Esophagus muscularis mucosa (tissue), 4 donors: Measurements from ENCODE around the gene PNPLA6. TPM values are rescaled to one million over a fixed set of nuclear protein-coding genes. Genes with fewer than 3 reads are reported as not detected.

ENCODE experiments used
- DNase-seq: peaks from one replicate; pipeline ENCODE4 v3.0.0-alpha.2; 2017; ENCODE audit errors: extremely low spot score
- H3K27ac ChIP-seq, 4 donors: fragments of 200-600 bp; sonication (generic); replicated peaks in 1 of 4; 1 replicate in 3 of 4; 2 replicates in 1 of 4; pipeline ENCODE4 v1.5.1; 2016 to 2019; ENCODE audit warnings: mild to moderate bottlenecking in 1 of 4
- H3K27me3 ChIP-seq, 4 donors: fragments of 200-600 bp; sonication (generic); one replicate each; pipeline versions ENCODE4 v1.5.1 to v1.6.0; 2016 to 2019
- H3K36me3 ChIP-seq, 4 donors: fragments of 200-600 bp; sonication (generic); one replicate each; pipeline ENCODE4 v1.5.1; 2016 to 2019
- H3K4me1 ChIP-seq, 4 donors: fragments of 200-600 bp; sonication (generic); one replicate each; pipeline ENCODE4 v1.5.1; 2016 to 2019
- H3K4me3 ChIP-seq, 4 donors: fragments of 200-600 bp; sonication (generic); 1 replicate in 2 of 4; 2 replicates in 2 of 4; pipeline ENCODE4 v1.5.1; 2016 to 2019; ENCODE audit warnings: mild to moderate bottlenecking in 4 of 4, moderate library complexity in 1 of 4
- H3K9me3 ChIP-seq, 4 donors: fragments of 200-600 bp; sonication (generic); 1 replicate in 3 of 4; 2 replicates in 1 of 4; pipeline ENCODE4 v1.5.1; 2016 to 2019
- CTCF ChIP-seq, 3 experiments: fragments of 200-600 bp in 2 of 3; fragments of 450-650 bp in 1 of 3; sonication (generic) in 2 of 3; IDR thresholded peaks; one replicate each; pipeline ENCODE4 v1.5.1; 2017 to 2019; ENCODE audit warnings: antibody characterized with exemption in 3 of 3, mild to moderate bottlenecking in 2 of 3, moderate library complexity in 1 of 3
- EP300 ChIP-seq: sonication (generic); formaldehyde crosslinking; IDR thresholded peaks from one replicate; pipeline ENCODE4 v1.6.1; 2017; ENCODE audit warnings: antibody characterized with exemption
- POLR2A ChIP-seq: fragments of 450-650 bp; IDR thresholded peaks from one replicate; pipeline ENCODE4 v1.6.1; 2017; ENCODE audit warnings: antibody characterized with exemption, moderate library complexity, mild to moderate bottlenecking, low read depth
- POLR2AphosphoS5 ChIP-seq, 2 donors: sonication (generic); formaldehyde crosslinking; IDR thresholded peaks; one replicate each; pipeline ENCODE4 v1.6.1; 2017; ENCODE audit warnings: antibody characterized with exemption in 2 of 2
- WGBS: methylation state at CpG from one replicate; pipeline ENCODE4 v1.1.5; 2018; 5-methylcytosine and 5-hydroxymethylcytosine counted together
- intact Hi-C: fragments of 100-400 bp; cut with DNase I; formaldehyde crosslinking; loops from one replicate; pipeline ENCODE4 v1.15.1; 2023
- total RNA-seq, 4 donors: library from RNA; depleted of rRNA; stranded (reverse); fragments of >200 nt; gene quantifications; one replicate each; pipeline versions ENCODE4 v1.1.0 to v1.2.1, GENCODE V29; 2016

Gene PNPLA6
- total RNA-seq, 4 donors from 2014 or later = 58.1 to 156 (median 85.7) TPM

DNA sequence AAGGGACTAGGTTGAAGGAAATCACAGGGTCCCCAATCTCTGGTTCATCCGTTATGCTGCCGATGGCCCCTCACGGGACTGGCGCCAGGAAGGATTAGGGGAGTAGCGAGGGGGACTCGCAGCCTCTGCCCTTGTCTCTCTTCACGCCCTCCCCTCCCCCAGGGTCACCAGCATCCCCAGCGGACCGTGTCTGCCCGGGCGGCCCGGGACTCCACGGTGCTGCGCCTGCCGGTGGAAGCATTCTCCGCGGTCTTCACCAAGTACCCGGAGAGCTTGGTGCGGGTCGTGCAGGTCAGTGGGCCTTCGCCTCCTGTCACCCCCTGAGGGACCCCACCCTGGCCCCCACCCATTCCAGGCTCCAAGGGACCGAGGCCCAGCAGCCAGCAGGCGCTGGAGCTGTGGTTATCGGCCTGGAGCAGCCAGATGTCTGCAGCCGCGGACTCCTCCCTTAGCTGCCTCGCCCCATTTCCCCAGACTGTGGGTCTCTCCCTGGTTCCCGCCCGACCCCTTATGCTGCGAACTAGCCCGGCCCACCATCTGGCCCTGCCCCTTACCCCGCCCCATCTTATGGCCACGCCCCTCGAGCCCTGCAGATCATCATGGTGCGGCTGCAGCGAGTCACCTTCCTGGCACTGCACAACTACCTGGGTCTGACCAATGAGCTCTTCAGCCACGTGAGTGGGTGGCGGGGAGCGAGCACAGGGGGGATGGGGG, 5.4 kb downstream of the PNPLA6 start:
- Histone ChIP-seq H3K27ac (no peak overlapping the region), H3K36me3 (peaks cover 58 to 91% (median 77%) of the 10 kb centered on the region in 4 donors), H3K4me3 (no peak overlapping the region), H3K27me3 (no peaks in the 10 kb centered on the region), H3K9me3 (no peaks in the 10 kb centered on the region), H3K4me1 (peaks cover 5 to 14% (median 11%) of the 10 kb centered on the region in 4 donors)
- 100% methylated on average over 1 of the region's 39 CpGs for WGBS
- no peak for DNase-seq
- TF ChIP-seq POLR2AphosphoS5 (IDR thresholded peaks at IDR 0.05) = no peak
- no peak for TF ChIP-seq POLR2A
- TF ChIP-seq CTCF (IDR thresholded peaks at IDR 0.05) = no peak
- TF ChIP-seq EP300 = no peak
- intact Hi-C loops = no loop called here

DNA sequence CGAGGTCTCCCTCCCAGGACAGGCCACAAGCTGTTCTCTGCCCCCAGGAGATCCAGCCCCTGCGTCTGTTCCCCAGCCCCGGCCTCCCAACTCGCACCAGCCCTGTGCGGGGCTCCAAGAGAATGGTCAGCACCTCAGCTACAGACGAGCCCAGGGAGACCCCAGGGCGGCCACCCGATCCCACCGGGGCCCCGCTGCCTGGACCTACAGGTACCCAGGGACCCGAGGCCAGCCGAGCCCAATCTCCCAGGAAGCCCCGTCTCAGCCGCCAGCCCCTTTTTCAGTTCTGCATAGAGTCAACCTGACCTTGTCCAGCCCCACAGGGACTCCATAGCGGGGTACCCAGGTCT, 5.9 kb downstream of the PNPLA6 start:
- Histone ChIP-seq H3K4me1 (peaks cover under 1 to 9% (median 6%) of the 10 kb centered on the region in 4 donors), H3K27me3 (no peaks in the 10 kb centered on the region), H3K36me3 (peaks cover 58 to 96% (median 80%) of the 10 kb centered on the region in 4 donors), H3K4me3 (no peak overlapping the region), H3K9me3 (no peaks in the 10 kb centered on the region), H3K27ac (no peak overlapping the region)
- TF ChIP-seq POLR2AphosphoS5 (IDR thresholded peaks at IDR 0.05) = no peak
- TF ChIP-seq CTCF (IDR thresholded peaks at IDR 0.05) = no peak
- TF ChIP-seq EP300 = no peak
- no peak for TF ChIP-seq POLR2A
- WGBS = 91% methylated on average over 4 of the region's 15 CpGs
- DNase-seq = no peak
- intact Hi-C loops = no loop called here

DNA sequence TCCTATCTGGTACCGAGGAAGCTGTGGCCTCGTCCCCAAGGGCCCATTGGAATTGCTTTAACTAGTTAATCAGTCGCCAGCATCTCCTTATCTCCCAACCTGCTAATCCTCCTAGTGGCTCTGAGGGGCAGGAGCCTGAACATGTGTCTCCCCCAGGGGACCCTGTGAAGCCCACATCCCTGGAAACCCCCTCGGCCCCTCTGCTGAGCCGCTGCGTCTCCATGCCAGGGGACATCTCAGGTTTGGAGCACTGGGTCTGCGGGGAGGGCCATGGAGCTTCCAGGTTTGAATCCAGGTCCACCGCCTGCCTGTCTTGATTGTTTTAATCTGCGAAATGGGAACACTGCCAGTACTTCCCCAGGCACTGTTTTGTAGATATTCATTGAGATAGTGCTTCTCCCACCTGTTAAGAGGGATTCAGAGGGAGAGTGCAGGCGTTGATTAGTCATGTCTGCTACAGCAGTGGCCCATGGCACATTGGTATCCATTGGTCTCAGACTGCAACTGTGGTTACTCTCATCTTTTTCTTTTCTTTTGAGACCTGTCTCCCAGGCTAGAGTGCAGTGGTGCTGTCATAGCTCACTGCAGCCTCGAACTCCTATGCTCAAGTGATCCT, 6.4 kb downstream of the PNPLA6 start:
- no peak overlapping the region for H3K4me3 ChIP-seq
- 94% methylated on average over 11 of the region's 11 CpGs for whole genome bisulfite sequencing
- no peaks in the 10 kb centered on the region for H3K9me3 ChIP-seq
- no peak overlapping the region for H3K27ac ChIP-seq
- TF ChIP-seq CTCF (IDR thresholded peaks at IDR 0.05) = no peak
- no peak for TF ChIP-seq POLR2A
- no peak for TF ChIP-seq EP300
- no peak for TF ChIP-seq POLR2AphosphoS5 (IDR thresholded peaks at IDR 0.05)
- peaks cover 0 to 5% (median 2%) of the 10 kb centered on the region in 4 donors for H3K4me1 ChIP-seq
- H3K36me3 ChIP-seq = peaks cover 57 to 98% (median 79%) of the 10 kb centered on the region in 4 donors
- H3K27me3 ChIP-seq = no peaks in the 10 kb centered on the region
- intact Hi-C loops = no loop called here
- DNase-seq = no peak

- Histone ChIP-seq H3K4me1 (no peaks in the 10 kb centered on the region), H3K27me3 (no peaks in the 10 kb centered on the region), H3K9me3 (no peaks in the 10 kb centered on the region), H3K36me3 (peaks cover 48 to 97% (median 75%) of the 10 kb centered on the region in 4 donors), H3K4me3 (no peak overlapping the region), H3K27ac (peak overlapping the region in 1 of 4 donors; percentile 7)
- TF ChIP-seq EP300 (no peak), POLR2AphosphoS5 (IDR thresholded peaks at IDR 0.05) (no peak), CTCF (IDR thresholded peaks at IDR 0.05) (no peak), POLR2A (no peak)
- WGBS = 98% methylated on average over 18 of the region's 24 CpGs
- intact Hi-C loops = no loop called here
- DNase-seq = no peak
Measured at GRCh38 chr19:7542556-7543348, 7.2 kb downstream of the PNPLA6 start.
